GM12891 (cell line): ENCODE data around the gene CASP2.

Experiments
- POLR2A ChIP-seq: IDR thresholded peaks from 2 replicates; pipeline ENCODE4 v1.6.1; 2011; ENCODE audit warnings: low read depth, low read length, control low read depth
- POLR2AphosphoS5 ChIP-seq: IDR thresholded peaks from 2 replicates; pipeline ENCODE4 v1.6.1; 2011; ENCODE audit warnings: low read depth, low read length, control low read depth
- POU2F2 ChIP-seq: IDR thresholded peaks from 2 replicates; pipeline ENCODE4 v1.6.1; 2011; ENCODE audit warnings: low read depth, mild to moderate bottlenecking, control low read depth, low read length, moderate library complexity
- TAF1 ChIP-seq: IDR thresholded peaks from 2 replicates; pipeline ENCODE4 v1.6.1; 2011; ENCODE audit warnings: low read depth, low read length, control low read depth

DNA sequence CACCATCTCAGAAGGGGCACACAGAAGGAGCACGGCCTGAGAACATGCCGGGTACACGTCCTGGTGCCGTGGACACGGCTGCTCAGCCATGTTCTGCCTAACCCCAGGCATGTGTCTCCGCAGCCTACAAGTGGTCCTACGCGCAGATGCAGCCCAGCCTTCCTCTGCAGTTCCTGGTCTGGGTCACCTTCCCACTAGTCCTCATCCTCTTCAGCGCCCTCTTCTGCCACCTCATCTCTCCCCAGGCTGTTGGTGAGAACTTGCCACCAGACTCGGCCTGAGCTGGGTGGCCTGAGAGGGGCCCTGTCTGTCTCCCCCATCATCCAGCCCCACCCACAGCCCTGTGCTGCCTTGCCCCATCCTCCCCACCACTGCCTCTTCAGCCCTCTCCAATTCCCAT is 33.1 kb downstream of the CASP2 start:
- no peak for TF ChIP-seq POLR2A
- no peak for TF ChIP-seq POLR2AphosphoS5
- no peak for TF ChIP-seq POU2F2
- TF ChIP-seq TAF1, result no peak
